ENCODE measurements around the gene PAM. TPM values are rescaled to one million over a fixed set of nuclear protein-coding genes. Genes with fewer than 3 reads are reported as not detected.

PAM gene
- total RNA-seq, 2 experiments from 2014 or later = not detected

DNA sequence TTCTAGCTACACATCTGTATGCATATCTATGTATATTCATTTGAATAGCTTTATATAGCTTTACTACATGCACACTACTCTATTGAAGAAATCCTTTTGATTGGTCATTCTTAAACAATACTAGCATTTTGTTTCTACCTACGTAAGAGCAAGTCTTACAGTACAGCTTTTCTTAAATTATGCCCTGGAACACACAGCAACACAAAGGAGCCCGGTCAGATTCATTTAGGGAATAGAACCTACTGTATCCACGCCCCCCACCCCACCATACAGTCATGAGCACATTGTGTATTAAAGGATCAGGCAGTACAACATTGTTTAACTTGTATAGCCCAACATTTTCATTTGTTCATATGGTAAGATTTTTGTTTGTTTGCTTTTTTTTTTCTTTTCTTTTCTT is 202.0 kb downstream of the PAM start:
- H4K20me1 ChIP-seq (ENCODE audit: insufficient read depth, low read length) = no peaks in the 10 kb centered on the region
- no peaks in the 10 kb centered on the region for H3K9me3 ChIP-seq (ENCODE audit: low read length)
- H3K4me3 ChIP-seq (ENCODE audit: low read depth, low read length, poor library complexity, severe bottlenecking) = no peak overlapping the region
- no peaks in the 10 kb centered on the region for H3K36me3 ChIP-seq (ENCODE audit: insufficient read depth, low read length)
- DNase-seq (ENCODE audit: low spot score) = no peak
- no peak for TF ChIP-seq EZH2phosphoT487 (IDR thresholded peaks at IDR 0.05; ENCODE audit: borderline replicate concordance, low read depth, low read length)
- TF ChIP-seq, protein P1, sequence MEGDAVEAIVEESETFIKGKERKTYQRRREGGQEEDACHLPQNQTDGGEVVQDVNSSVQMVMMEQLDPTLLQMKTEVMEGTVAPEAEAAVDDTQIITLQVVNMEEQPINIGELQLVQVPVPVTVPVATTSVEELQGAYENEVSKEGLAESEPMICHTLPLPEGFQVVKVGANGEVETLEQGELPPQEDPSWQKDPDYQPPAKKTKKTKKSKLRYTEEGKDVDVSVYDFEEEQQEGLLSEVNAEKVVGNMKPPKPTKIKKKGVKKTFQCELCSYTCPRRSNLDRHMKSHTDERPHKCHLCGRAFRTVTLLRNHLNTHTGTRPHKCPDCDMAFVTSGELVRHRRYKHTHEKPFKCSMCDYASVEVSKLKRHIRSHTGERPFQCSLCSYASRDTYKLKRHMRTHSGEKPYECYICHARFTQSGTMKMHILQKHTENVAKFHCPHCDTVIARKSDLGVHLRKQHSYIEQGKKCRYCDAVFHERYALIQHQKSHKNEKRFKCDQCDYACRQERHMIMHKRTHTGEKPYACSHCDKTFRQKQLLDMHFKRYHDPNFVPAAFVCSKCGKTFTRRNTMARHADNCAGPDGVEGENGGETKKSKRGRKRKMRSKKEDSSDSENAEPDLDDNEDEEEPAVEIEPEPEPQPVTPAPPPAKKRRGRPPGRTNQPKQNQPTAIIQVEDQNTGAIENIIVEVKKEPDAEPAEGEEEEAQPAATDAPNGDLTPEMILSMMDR (conservative IDR thresholded peaks at IDR 0.05; ENCODE audit: low read length) = no peak
- no peak overlapping the region for H3K4me2 ChIP-seq (ENCODE audit: low read length)
- no peak overlapping the region for H2AFZ ChIP-seq (ENCODE audit: low read length)
- H3K9me2 ChIP-seq (ENCODE audit: insufficient read depth, low read length) = no peaks in the 10 kb centered on the region
- no peak overlapping the region for H3K27ac ChIP-seq (ENCODE audit: low read depth, low read length, poor library complexity, severe bottlenecking)
- CTCF ChIA-PET (ENCODE audit: unreplicated experiment) = no interaction called here
- intact Hi-C loops (cut with micrococcal nuclease; ENCODE audit: unreplicated experiment) = no loop called here
- no peaks in the 10 kb centered on the region for H3K4me1 ChIP-seq (ENCODE audit: insufficient read depth, low read length, poor library complexity, severe bottlenecking)
- POLR2A ChIA-PET = no interaction called here
- no TSS peak for BruUV-seq (replicated peaks)
- no peaks in the 10 kb centered on the region for H3K79me2 ChIP-seq (ENCODE audit: insufficient read depth, low read depth, low read length)

DNA sequence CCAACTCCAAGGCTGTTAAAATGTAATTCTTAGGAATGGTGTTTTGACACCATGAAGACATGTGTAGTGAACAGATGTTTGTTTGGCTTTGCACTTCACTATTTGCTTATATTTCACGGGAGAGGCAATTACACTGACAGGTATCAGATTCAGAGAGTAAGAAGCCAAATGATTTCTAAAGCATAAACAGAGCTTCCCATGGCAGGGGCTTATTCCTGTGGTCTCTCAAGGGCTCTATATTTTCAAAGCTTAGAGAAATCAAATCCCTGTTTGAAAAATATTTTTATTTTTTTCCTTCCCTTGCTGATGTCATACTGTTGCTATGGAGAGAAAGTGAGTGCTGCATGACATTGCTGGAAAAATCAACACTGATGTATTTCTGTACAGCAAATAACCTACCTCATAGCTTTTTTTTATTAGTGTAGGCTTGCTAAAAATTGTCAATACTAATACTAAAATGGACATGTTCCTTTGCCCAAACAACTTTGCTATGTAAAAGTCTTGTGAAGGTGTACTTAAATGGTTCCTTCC is 203.4 kb downstream of the PAM start:
- H3K79me2 ChIP-seq (ENCODE audit: insufficient read depth, low read depth, low read length) = no peaks in the 10 kb centered on the region
- no peak overlapping the region for H3K4me2 ChIP-seq (ENCODE audit: low read length)
- H3K36me3 ChIP-seq (ENCODE audit: insufficient read depth, low read length) = no peaks in the 10 kb centered on the region
- H3K9me3 ChIP-seq (ENCODE audit: low read length) = no peaks in the 10 kb centered on the region
- no TSS peak for BruUV-seq (replicated peaks)
- H3K27ac ChIP-seq (ENCODE audit: low read depth, low read length, poor library complexity, severe bottlenecking) = no peak overlapping the region
- ChIA-PET CTCF (ENCODE audit: unreplicated experiment) (no interaction called here), POLR2A (no interaction called here)
- no peak overlapping the region for H2AFZ ChIP-seq (ENCODE audit: low read length)
- no peaks in the 10 kb centered on the region for H4K20me1 ChIP-seq (ENCODE audit: insufficient read depth, low read length)
- H3K4me1 ChIP-seq (ENCODE audit: insufficient read depth, low read length, poor library complexity, severe bottlenecking) = no peaks in the 10 kb centered on the region
- H3K4me3 ChIP-seq (ENCODE audit: low read depth, low read length, poor library complexity, severe bottlenecking) = no peak overlapping the region
- intact Hi-C loops (cut with micrococcal nuclease; ENCODE audit: unreplicated experiment) = no loop called here
- H3K9me2 ChIP-seq (ENCODE audit: insufficient read depth, low read length) = no peaks in the 10 kb centered on the region
- TF ChIP-seq, protein P1 (conservative IDR thresholded peaks at IDR 0.05; ENCODE audit: low read length) = no peak
- no peak for TF ChIP-seq EZH2phosphoT487 (IDR thresholded peaks at IDR 0.05; ENCODE audit: borderline replicate concordance, low read depth, low read length)
- no peak for DNase-seq (ENCODE audit: low spot score)

DNA sequence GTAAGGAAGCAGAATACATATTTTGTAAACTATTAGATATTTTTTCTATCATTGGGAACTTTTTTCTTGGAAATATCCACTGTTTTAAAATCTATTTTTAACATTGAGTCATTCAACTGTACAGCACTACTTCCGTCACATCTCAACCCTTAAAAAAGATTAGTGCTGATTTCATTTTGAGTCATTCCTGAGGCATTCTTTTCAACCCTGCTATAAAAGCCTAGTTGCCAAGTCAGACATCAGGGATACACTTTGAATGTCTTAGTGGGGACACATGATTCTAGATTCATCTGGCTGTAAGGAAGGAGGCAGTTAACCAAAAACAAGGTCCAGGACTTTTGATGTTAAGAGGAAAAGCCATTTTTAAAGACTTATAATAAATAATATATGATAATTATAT is 203.9 kb downstream of the PAM start:
- DNase-seq (ENCODE audit: low spot score) = no peak
- H3K27ac ChIP-seq (ENCODE audit: low read depth, low read length, poor library complexity, severe bottlenecking) = no peak overlapping the region
- POLR2A ChIA-PET = no interaction called here
- H2AFZ ChIP-seq (ENCODE audit: low read length) = no peak overlapping the region
- no peaks in the 10 kb centered on the region for H3K4me1 ChIP-seq (ENCODE audit: insufficient read depth, low read length, poor library complexity, severe bottlenecking)
- H3K79me2 ChIP-seq (ENCODE audit: insufficient read depth, low read depth, low read length) = no peaks in the 10 kb centered on the region
- BruUV-seq (replicated peaks) = no TSS peak
- no peaks in the 10 kb centered on the region for H3K9me2 ChIP-seq (ENCODE audit: insufficient read depth, low read length)
- H4K20me1 ChIP-seq (ENCODE audit: insufficient read depth, low read length) = no peaks in the 10 kb centered on the region
- H3K36me3 ChIP-seq (ENCODE audit: insufficient read depth, low read length) = no peaks in the 10 kb centered on the region
- no peaks in the 10 kb centered on the region for H3K9me3 ChIP-seq (ENCODE audit: low read length)
- no peak overlapping the region for H3K4me2 ChIP-seq (ENCODE audit: low read length)
- CTCF ChIA-PET (ENCODE audit: unreplicated experiment) = no interaction called here
- H3K4me3 ChIP-seq (ENCODE audit: low read depth, low read length, poor library complexity, severe bottlenecking) = no peak overlapping the region
- intact Hi-C loops (cut with micrococcal nuclease; ENCODE audit: unreplicated experiment) = no loop called here
- TF ChIP-seq, protein P1 (conservative IDR thresholded peaks at IDR 0.05; ENCODE audit: low read length) = no peak
- TF ChIP-seq EZH2phosphoT487 (IDR thresholded peaks at IDR 0.05; ENCODE audit: borderline replicate concordance, low read depth, low read length) = no peak

All from OCI-LY7 (cell line).